Activated T-helper 9 cell treated with anti-CD3 and anti-CD28 coated beads, Interleukin-2, amount 50 U/mL, for 16 hours (primary cell): ENCODE results near the gene PLK3.
"Not testable (repeated sequence)": the region's sequence is repeated elsewhere in the genome, so short reads cannot be mapped to it uniquely, and the experiment has no call there.

Experiments
- DNase-seq: peaks from one replicate; pipeline ENCODE4 v3.0.0-alpha.2; 2020; ENCODE audit warnings: low read depth

PLK3 gene

DNA sequence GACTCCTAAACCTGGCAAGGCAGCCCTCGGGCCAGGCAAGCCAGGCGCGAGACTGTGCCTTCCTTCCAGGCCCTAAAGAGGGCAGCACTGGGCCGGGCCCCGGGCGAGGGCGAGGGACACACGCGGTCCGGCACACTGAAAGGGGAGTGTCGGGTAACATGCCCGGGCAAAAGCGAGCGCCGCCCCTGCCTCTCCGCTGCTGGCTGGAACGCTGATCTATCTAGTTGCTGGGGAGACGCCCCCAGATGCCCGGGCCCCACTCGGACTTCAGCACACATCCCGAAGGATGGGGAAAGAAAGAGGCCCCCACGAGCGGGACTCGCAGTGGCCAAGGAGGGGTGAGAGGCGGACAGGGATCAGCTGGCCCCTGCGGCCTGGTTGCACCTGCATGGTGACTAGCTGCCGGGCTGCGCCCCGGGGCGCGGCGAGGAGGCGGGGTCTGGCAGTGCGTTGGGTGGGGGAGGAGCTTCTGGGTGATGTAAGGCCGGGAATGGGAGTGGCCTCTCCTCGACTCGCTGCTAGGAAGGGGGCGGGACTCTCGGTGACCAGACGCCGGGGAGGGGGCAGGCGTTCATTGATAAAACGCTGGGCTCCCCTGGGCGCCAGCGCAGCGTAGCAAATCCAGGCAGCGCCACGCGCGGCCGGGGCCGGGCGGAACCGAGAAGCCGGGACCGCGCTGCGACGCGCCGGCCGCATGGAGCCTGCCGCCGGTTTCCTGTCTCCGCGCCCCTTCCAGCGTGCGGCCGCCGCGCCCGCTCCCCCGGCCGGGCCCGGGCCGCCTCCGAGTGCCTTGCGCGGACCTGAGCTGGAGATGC lies at the start of gene PLK3:
PLK3 (plus strand) TSS at position 608 of the 815 bp plus-strand sequence; CDS start at position 695, 87 bp downstream.
- DNase-seq: peak; percentile 96

DNA sequence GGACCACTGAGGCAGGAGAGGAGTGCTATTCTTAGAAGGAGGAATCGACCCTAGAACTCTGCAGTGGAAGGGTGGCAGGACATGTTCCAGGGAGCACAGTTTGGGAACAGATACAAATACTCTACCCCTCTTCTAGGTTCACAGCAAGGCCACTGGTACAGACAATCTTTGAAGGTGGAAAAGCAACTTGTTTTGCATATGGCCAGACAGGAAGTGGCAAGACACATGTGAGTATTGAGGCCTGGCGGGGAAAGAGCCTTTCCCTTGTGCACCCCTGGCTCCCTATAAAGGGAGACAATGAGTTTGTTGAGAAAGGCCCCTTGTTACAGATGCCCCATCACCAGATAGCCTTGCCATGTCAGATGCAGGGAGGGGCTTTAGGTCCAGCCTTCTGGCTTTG lies 42.8 kb upstream of the PLK3 start:
- no peak for DNase-seq

DNA sequence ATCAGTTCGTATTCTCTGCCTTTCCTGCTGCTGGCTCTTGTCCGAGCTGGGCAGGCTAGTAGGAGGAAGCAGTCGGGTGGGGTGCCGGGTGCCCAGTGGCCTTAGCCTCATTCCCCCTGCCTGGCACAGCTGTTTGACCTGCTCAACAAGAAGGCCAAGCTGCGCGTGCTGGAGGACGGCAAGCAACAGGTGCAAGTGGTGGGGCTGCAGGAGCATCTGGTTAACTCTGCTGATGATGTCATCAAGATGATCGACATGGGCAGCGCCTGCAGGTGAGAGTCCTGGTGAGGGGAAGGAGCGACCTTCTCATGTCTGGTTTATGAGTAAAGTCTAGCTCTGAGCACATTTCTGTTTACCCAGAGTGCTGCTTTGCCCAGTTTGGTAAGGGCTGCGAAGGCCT lies 41.1 kb upstream of the PLK3 start:
- DNase-seq: no peak

DNA sequence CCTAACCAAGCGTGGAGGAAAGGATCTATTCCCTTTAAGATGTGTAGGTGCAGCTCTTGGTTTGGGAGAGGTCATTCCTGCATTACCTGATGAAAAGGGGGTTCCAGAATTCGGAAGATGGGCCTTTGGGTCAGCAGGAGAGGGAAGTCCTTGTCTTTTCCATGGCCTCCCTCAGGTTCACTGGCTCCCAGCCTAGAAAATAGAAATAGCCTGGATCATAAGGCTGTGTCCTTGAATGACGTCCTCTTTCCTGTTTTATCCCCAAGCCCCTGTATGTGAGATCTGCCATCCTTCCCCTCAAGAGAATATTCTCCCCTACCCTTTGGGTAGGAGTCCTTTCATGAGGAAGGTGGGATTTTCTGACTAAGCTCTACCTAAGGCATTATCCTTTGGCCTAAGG lies 39.3 kb upstream of the PLK3 start:
- DNase-seq: no peak

DNA sequence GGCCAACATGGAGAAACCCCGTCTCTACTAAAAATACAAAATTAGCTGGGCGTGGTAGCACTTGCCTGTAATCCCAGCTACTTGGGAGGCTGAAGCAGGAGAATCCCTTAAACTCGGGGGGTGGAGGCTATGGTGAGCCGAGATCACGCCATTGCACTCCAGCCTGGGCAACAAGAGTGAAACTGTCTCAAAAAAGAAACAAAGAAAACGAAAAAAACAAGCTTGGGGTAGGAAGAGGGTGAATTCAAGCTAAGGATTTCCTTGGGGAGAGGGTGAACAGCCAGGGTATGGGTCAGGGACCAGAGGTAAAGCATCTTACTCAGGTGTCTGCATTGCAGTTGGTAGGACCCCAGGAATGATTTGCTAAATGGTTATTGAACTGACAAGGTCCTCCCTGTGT lies 33.8 kb upstream of the PLK3 start:
- DNase-seq: not testable (repeated sequence)

DNA sequence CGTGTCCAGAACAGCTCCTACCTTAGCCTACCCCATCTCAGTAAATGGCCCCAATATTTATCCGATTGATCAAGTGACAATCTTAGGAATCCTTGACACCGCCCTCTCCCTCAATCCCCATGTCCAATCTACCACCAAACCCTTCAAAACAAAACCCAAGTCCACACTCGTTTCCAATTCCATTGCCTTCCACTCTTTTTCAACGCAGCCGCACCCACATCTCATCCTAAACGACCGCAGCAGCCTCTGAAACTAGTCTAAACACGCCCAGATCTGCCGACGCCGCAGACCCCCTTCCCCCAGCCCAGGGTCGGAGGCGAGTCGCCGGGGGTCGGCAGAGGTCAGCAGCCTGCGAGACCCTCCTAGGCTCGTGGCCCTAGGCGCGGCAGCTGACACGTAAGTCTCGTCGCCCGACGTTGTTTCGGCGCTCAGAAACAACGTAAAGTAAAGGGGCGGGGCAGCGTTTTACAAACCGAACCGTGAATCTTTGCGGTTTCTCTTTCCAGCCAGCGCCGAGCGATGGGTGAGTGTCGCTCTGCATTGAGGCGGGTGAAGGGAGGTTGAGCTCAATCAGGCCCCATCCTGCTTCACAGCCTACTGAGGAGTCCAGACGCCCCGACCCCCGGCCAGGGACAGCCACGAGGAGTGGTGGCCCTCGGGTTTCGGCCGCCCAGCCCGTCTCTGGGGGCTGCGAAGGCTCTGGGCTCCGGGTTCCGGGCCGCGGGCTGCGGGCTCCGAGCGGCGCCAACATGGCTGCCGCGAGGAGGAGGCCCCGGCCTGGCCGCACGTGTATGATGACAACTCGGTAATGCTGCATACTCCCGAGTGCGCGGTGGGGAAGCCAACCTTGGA lies 24.9 kb upstream of the PLK3 start, which contains the start of gene RPS8:
RPS8 (plus strand) TSS at position 463 of the 852 bp plus-strand sequence; CDS start at position 520, 57 bp downstream.
- peak; percentile 85 for DNase-seq

DNA sequence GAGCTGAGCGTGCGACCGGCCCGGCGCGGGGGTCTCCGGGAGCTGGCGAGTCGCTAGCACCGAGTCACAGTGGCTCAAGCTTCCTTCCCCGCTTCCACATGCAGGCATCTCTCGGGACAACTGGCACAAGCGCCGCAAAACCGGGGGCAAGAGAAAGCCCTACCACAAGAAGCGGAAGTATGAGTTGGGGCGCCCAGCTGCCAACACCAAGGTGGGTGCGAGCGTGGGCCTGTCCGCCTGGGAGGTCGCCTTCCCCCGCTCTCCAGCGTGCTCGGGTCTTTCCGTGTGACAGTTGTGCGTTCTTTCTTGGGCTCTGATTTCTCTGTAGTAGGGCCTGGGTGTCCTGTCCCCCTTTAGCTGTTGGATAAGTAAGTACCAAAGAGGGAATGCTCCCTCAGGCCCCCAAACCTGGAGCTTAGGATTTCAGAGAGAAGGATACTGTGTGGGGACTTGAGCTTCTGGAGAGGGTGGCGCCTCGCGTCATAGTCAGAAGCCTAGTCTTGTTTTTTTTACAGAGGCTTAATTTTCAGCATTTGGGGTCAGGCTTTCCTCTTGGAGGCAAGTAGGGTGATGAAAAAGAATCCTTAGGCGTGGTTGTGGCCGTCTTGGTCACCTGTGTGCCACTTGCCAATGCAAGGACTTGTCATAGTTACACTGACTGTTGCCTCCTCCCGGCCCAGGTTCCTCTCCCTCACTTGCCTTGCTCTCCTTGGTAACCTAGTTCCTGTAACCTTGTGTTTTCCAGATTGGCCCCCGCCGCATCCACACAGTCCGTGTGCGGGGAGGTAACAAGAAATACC lies 24.0 kb upstream of the PLK3 start:
- peak; percentile 12 for DNase-seq

DNA sequence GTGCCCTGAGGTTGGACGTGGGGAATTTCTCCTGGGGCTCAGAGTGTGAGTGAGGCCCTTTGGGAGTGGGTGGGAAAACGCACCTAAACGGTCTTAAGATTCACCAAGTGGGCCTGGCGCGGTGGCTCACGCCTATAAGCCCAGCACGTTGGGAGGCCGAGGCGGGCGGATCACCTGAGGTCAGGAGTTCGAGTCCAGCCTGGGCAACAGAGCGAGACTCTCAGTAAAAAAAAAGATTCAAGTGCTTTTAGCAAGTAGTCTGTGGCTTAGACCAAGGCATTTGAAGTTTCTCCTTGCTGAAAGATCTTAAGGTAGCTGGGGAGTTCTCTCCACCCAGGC lies 23.5 kb upstream of the PLK3 start:
- DNase-seq: no peak

DNA sequence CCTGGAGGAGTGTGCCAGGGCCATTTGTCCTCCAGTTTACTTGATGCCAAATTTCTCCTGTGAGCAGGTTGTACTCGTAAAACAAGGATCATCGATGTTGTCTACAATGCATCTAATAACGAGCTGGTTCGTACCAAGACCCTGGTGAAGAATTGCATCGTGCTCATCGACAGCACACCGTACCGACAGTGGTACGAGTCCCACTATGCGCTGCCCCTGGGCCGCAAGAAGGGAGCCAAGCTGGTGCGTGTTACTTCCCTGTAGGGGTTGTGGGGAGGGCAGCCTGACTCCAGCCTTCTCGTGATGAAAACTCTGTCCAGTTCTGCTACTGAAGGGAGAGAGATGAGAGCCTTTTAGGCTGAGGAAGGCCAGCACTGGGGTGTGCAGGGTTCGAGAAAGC lies 22.6 kb upstream of the PLK3 start:
- no peak for DNase-seq

DNA sequence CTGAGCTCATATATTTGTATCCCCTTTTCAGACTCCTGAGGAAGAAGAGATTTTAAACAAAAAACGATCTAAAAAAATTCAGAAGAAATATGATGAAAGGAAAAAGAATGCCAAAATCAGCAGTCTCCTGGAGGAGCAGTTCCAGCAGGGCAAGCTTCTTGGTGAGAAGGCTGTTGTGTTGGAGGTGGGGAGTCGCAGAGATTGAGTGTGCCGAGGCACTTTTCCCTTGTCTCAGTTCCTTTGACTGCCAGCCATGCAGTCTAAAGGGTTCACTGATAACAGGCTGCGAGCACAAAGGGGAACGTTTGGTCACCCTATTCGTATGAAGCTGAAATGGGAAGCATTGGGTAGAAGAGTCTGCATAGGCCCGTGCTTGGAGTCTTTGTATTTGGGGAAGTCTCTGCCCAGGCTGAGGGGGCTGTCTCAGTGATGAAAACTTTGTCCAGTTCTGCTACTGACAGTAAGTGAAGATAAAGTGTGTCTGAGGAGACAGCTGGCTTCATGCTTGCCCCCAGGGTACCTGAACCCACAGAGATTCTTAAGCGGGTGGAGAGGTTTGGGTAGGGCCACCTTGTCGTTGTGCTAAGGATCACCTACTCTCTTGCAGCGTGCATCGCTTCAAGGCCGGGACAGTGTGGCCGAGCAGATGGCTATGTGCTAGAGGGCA lies 22.1 kb upstream of the PLK3 start:
- no peak for DNase-seq

DNA sequence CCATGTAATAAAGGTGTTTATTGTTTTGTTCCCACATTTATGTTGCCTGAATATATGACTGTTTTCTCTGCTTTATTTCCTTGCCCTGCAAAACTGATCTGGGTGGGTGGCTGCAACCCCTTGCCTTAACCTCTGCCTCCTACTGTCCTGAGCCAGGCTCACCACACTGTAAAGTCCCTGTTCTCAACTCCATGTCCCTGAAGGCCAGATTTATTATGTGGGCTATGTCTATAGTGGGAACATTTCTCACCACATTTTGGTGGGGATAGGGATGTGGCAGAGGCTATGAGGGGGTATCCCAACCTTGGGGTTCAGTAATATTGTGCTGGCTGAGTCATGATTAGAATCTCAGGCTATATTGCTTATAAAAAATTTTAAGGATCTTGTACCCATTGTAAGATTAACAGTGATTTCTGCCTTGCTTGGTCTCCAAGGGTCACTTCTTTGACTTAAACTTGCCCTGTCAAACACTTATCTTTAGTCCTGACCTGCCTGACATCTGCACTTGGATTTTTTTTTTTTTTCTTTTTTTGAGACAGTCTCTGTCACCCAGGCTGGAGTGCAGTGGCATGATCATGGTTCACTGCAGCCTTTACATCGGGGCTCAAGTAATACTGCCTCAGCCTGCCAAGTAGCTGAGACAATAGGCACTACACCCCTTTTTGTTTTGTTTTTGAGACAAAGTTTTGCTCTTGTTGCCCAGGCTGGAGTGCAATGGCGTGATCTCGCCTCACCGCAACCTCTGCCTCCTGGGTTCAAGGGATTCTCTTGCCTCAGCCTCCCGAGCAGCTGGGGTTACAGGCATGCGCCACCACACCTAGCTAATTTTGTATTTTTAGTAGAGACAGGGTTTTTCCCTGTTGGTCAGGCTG lies 21.2 kb upstream of the PLK3 start:
- no peak for DNase-seq

DNA sequence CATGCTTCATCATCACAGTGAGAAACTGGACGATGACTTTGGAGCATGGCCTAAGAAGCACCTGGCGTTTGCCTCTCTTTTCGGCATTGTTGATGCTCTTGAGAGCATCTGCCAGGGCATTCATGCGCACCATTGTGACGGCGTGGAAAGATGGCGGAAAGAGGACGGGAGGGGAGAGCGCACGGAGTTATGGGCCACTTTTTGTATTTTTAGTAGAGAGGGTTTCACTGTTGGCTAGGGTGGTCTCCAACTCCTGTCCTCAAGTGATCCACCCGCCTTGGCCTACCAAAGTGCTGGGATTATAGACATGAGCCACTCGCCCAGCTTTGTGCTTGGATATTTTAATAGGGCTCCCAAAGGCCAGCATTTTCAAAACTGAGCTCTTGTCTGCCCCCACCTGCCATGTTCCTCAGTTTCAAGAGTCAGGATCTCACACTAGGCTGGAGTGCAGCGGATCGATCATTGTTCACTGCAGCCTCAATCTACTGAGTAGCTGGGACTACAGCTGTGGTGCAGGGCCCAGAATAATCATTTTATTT lies 19.5 kb upstream of the PLK3 start:
- no peak for DNase-seq

DNA sequence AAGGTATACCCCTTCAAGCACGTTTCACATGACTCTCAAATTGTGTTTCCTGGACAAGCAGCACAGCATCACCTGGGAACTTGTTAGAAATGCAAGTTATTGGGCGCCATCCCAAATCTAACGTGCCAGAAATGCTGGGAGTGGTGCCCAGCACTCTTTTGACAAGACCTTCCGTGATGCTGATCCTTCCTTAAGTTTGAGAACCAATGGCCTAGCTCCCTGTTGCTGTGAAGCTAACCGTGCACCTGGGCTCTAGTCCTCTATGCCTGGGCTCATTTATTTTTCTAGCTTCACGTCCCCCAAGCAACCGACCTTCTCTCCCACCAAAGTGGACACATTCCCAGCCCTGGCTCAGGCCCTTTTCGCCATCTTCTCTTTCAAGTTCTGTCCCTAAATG lies 16.5 kb upstream of the PLK3 start:
- no peak for DNase-seq

DNA sequence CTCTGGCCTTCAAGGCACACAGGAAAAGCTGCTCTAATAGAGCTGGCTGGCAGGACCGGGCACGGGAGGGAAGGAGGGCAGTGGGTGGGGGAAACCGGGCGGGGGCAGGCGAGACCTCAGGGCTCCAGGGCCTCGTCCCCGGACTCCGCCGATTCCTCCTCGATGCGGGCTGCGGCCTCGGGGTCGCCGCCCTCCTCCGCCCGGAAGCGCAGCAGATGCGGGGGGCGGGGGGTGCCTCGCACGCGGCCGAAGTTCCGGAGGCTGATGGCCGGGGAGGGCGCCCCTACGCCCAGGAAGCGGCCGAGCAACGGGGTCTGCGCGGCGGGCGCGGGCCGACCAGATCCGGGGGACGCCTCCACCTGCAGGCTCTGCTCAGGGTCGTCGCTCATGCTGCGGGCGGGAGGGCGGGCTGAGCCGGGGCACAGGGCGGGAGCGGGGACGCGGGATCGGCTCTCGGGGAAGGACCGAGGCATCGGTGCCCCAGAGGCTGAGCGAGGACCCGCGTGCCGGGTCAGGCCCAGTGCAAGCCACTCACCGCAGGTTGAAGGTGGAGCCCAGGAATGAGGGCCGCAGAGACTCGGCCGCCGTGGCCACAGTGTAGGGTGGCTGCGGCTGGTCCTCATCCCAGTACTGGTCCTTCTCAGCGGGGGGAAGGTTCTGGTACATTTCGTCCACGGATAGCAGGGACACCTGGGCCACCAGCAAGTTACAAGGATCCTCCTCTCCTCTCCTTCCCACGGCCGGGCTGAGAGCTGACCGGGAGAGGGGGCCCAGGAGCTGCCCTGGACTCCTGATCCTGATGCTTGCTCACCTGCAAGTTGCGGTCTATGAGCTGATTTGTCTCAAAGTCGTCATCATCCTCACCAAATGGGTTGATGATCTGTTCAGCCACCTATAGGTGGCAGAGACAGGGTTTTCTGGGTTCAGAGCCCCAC lies 15.8 kb upstream of the PLK3 start:
- DNase-seq: no peak

DNA sequence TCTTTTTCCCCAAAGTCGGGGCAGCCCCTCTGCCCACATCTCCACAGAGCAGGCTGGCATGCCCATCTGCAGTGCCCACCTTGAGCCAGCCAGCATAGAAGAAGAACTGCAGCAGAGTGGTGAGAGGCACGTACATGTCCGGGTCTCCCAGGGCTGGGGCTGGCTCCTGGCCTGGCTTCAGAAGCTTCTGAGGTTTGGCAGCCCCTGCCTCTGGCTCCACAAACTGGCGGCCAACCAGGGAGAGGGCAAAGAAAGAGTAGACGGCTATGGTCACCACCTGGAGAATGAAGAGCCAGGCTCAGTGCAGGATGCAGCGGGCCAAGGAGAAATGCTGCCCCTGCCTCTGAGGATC lies 15.2 kb upstream of the PLK3 start:
- DNase-seq: no peak

DNA sequence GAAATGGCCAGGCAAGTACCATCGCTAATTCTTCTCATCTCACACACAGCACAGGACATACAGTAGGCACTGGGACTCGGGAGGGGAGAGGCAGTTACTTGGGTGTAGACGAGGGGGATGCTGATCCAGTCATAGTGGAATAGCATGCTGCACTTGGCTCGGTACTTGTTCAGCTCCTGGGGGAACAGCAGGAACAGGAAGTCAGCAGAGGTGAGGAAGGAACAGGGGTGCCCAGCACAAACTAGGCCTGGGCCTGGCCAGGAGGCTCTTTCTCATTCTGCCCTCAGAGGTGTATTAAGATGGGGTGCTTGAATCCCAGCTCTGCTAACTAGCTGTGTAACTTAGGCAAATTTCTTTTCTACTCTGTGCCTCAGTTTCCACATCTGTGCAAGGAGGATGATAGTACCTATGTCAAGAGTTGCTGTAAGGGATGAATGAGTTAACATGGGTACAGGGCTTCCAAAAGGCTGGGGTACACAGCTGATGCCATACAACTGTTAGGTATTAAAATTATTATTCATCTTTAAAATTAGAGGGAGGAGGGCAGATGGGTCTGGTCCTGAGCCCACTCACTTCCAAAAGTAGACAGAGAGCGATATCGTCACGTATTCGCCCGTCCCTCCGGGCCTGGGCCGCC lies 14.6 kb upstream of the PLK3 start:
- no peak for DNase-seq

DNA sequence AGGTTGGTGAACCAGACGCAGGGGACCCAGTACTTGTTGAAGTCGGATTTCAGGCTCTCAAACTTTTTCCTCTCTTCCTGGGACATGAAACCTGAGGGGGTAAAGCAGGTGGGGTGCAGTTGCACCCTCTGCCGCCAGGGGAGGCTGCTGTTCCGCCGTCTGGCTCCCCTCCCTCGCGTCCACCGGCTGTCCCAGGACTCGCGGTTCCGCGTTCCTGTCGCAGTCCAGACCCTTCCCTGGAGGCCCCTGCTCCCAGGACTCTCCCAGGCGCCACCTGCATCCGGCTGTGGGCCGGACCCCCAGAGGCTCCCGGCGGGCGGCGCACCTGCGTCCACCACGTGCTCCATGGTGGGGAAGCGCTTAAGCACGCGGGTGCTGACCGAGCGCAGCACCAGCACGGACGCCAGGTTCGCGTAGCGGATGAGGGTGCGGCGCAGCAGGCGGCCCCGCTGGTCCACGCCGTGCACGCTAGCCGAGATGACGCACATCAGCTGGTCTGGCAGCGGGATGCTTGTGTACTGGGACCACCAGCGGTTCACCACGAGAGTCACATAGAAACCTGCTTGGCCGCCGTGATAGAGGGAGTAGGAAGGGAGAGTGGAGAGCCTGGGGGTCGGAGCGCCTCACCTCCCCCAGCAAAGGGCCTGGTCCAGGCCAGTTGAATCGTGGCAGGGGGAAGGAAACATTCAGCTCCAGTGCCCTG lies 13.9 kb upstream of the PLK3 start:
- DNase-seq: peak; percentile 65

DNA sequence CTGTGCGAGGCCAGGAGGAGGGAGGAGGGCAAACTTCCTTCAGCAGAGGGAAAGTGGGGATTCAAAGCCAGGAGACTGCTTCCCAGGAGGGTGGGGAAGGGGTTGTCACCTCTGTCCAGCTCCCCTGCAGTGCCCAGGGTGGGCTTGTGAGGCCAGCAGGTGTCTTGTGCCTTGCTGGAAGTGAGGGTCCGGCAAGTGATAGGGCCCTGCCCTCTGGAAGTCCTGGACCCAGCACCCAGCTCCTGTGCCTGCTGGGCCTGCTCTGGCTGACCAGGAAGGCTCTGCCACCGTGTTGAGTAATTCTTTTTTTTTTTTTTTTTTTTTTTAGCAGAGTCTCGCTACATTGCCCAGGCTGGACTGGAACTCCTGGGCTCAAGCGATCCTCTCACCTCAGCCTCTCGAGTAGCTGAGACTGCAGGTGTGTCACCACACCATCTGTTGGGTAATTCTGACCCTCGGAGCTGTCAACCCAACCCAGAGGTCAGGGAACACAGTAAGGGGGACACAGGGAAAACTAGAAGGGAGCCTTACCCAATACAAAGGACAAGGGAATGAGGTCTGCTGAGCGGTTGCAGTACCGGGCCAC lies 13.2 kb upstream of the PLK3 start:
- DNase-seq: no peak
